GM06990 (cell line): ENCODE measurements around the gene SHTN1.

ENCODE experiments used
- DNase-seq: peaks from one replicate; pipeline ENCODE4 v3.0.0-alpha.2; 2011; ENCODE audit not compliant: insufficient read length; ENCODE audit errors: extremely low read depth
- H3K27me3 ChIP-seq: replicated peaks from 2 replicates; pipeline ENCODE4 v1.6.0; 2011; ENCODE audit warnings: low read length; ENCODE audit not compliant: control insufficient read depth, insufficient read depth
- H3K36me3 ChIP-seq: 2 replicates; pipeline ENCODE4 v1.5.1; 2011; ENCODE audit warnings: low read length; ENCODE audit not compliant: control insufficient read depth, insufficient read depth
- H3K4me3 ChIP-seq: replicated peaks from 2 replicates; pipeline ENCODE4 v1.5.1; 2011; ENCODE audit warnings: low read depth, mild to moderate bottlenecking, control low read depth, low read length
- TF ChIP-seq, protein P1 (sequence below): IDR thresholded peaks from 2 replicates; pipeline ENCODE4 v1.5.1; 2011; ENCODE audit warnings: low read length, control low read depth, mild to moderate bottlenecking, inconsistent platforms; ENCODE audit not compliant: insufficient read depth, poor library complexity, severe bottlenecking

SHTN1 gene

GRCh38 chr10:116992183-116992582 is 12.8 kb downstream of the SHTN1 start:
- no peak for DNase-seq
- H3K4me3 ChIP-seq, result no peak overlapping the region
- TF ChIP-seq, protein P1, sequence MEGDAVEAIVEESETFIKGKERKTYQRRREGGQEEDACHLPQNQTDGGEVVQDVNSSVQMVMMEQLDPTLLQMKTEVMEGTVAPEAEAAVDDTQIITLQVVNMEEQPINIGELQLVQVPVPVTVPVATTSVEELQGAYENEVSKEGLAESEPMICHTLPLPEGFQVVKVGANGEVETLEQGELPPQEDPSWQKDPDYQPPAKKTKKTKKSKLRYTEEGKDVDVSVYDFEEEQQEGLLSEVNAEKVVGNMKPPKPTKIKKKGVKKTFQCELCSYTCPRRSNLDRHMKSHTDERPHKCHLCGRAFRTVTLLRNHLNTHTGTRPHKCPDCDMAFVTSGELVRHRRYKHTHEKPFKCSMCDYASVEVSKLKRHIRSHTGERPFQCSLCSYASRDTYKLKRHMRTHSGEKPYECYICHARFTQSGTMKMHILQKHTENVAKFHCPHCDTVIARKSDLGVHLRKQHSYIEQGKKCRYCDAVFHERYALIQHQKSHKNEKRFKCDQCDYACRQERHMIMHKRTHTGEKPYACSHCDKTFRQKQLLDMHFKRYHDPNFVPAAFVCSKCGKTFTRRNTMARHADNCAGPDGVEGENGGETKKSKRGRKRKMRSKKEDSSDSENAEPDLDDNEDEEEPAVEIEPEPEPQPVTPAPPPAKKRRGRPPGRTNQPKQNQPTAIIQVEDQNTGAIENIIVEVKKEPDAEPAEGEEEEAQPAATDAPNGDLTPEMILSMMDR, result no peak
- H3K27me3 ChIP-seq, result no peaks in the 10 kb centered on the region; the same call in 1 of the 2 replicates
- no peaks in the 10 kb centered on the region for H3K36me3 ChIP-seq

- DNase-seq, result no peak
- TF ChIP-seq, protein P1, result no peak
- H3K27me3 ChIP-seq, result no peaks in the 10 kb centered on the region
These were observed 14.6 kb downstream of the SHTN1 start for GRCh38 chr10:116990276-116990800.

GRCh38 chr10:116989439-116989838 is 15.5 kb downstream of the SHTN1 start:
- no peaks in the 10 kb centered on the region for H3K36me3 ChIP-seq
- no peak for DNase-seq
- TF ChIP-seq, protein P1, result no peak
- H3K27me3 ChIP-seq, result no peaks in the 10 kb centered on the region
- H3K4me3 ChIP-seq, result no peak overlapping the region

More at GRCh38 chr10:116990276-116990800, 14.6 kb downstream of the SHTN1 start:
- Histone ChIP-seq H3K36me3 (no peaks in the 10 kb centered on the region), H3K4me3 (no peak overlapping the region)

DNA sequence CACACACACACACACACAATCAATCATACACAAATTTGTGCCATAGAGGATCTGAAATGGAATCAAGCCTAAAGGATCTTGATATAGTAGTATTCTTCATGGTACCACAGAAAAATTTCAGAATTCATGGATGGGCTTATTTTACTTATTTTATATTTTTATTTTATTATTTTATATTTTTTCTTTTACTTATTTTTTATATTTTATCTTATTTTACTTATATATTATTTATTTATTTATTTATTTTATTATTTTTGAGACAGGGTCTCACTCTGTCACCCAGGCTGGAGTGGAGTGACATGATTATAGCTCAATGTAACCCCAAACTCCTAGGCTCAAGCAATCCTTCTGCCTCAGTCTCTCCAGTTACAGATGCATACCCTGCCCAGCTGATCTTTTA is 16.7 kb downstream of the SHTN1 start:
- no peaks in the 10 kb centered on the region for H3K27me3 ChIP-seq
- TF ChIP-seq, protein P1, result no peak
- no peak for DNase-seq

DNA sequence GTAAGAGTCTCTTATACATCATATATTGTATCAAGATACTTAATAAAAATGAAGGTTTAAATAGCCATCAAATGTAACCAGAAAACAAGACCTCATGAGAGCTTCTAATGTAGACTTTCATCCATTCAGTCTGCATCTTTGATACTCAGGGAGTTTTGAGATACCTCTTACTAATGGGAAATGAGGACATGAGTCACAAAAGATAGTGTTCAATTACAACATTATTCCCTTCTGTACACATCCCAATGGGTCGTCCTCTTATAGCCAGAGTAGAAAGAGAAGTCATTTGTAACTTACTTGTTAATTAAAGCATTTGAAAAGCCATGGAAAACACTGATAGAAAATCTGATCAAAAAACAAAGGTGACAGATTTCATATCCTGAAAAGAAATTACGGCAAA is 19.4 kb downstream of the SHTN1 start:
- H3K36me3 ChIP-seq, result no peaks in the 10 kb centered on the region
- H3K4me3 ChIP-seq, result no peak overlapping the region
- DNase-seq, result no peak
- H3K27me3 ChIP-seq, result no peaks in the 10 kb centered on the region
- TF ChIP-seq, protein P1, result no peak

More for the DNA sequence above, 16.7 kb downstream of the SHTN1 start:
- Histone ChIP-seq H3K36me3 (no peaks in the 10 kb centered on the region), H3K4me3 (no peak overlapping the region)
